Psoas muscle (tissue), 8 donors: ENCODE results near the gene MYLIP. TPM values are rescaled to one million over a fixed set of nuclear protein-coding genes. Genes with fewer than 3 reads are reported as not detected.
A peak's percentile ranks its signal among the peaks of the same experiment; 100 is the strongest.

Source experiments
- ATAC-seq, 4 donors: fragments of 200-7000 bp; cut with Tn5 transposase; one replicate each; pipeline ENCODE4 v1.9.1; 2020; ENCODE audit warnings: moderate library complexity in 3 of 4, mild to moderate bottlenecking in 2 of 4
- DNase-seq, 2 donors: peaks; one replicate each; pipeline ENCODE4 v3.0.0-alpha.2; 2020
- H3K27ac ChIP-seq: fragments of 200-600 bp; one replicate; pipeline ENCODE4 v1.8.0; 2022
- H3K27me3 ChIP-seq, 3 donors: fragments of 200-600 bp in 1 of 3; one replicate each; pipeline versions ENCODE4 v1.6.1 to v1.8.0; 2013 to 2022; ENCODE audit warnings: low read length in 2 of 3, mild to moderate bottlenecking in 2 of 3, moderate library complexity in 1 of 3; ENCODE audit not compliant: insufficient read depth in 3 of 3
- H3K36me3 ChIP-seq, 2 donors: fragments of 200-600 bp in 1 of 2; one replicate each; pipeline versions ENCODE4 v1.6.1 to v1.8.0; 2013 to 2022; ENCODE audit warnings: low read depth in 1 of 2, mild to moderate bottlenecking in 1 of 2, moderate library complexity in 1 of 2; ENCODE audit not compliant: insufficient read depth in 1 of 2
- H3K4me1 ChIP-seq: fragments of 200-600 bp; one replicate; pipeline ENCODE4 v1.8.0; 2022
- H3K4me3 ChIP-seq: fragments of 200-600 bp; one replicate; pipeline ENCODE4 v1.8.0; 2022; ENCODE audit warnings: mild to moderate bottlenecking
- H3K9me3 ChIP-seq: fragments of 200-600 bp; one replicate; pipeline ENCODE4 v1.8.0; 2022
- WGBS, 3 donors: extraction: QIAGEN DNeasy Blood & Tissue Kit; methylation state at CpG; one replicate each; pipeline versions ENCODE4 v1.1.6 to v1.1.7; 2013; 5-methylcytosine and 5-hydroxymethylcytosine counted together
- intact Hi-C, 2 donors: fragments of 100-400 bp; cut with DNase I; formaldehyde crosslinking; loops; one replicate each; pipeline versions ENCODE4 v1.11.0 to v1.14.2; 2022
- polyA plus RNA-seq, 3 donors: library from polyadenylated mRNA; stranded (reverse); fragments of 200-250 nt; gene quantifications; one replicate each; pipeline ENCODE4 v1.2.3, GENCODE V29; 2013
- total RNA-seq, 4 donors: library from RNA; stranded (reverse); fragmentation: NEBNext Ultra II Directional in 2 of 4; extraction: Animal tissue kit (Norgen Biotek cat#: 25700) in 2 of 4; gene quantifications; one replicate each; pipeline versions ENCODE4 v1.2.1 to v1.2.4, GENCODE V29; 2021 to 2023
- TF ChIP-seq, protein P1 (sequence below): fragments of 200-600 bp; IDR thresholded peaks from one replicate; pipeline ENCODE4 v1.8.0; 2022; ENCODE audit warnings: antibody characterized with exemption
- donor health status: healthy with polysubstance abuse.
- donor health status: DM: no; HTN: no; CAD: no; lungs with moderate emphysema.
- donor health status: Bipolar disorder and iron deficiency.
- donor health status: healthy.
- donor health status: DM: yes; HTN: yes; CAD: no.
- donor health status: DM: no; HTN: no; CAD: no.
- donor health status: DM: no; HTN: no; CAD: no.
- donor health status: DM: yes; HTN: yes; CAD: no.

MYLIP gene
- total and polyA plus RNA-seq, 7 donors = 3.9 to 23.4 (median 15.4) TPM

DNA sequence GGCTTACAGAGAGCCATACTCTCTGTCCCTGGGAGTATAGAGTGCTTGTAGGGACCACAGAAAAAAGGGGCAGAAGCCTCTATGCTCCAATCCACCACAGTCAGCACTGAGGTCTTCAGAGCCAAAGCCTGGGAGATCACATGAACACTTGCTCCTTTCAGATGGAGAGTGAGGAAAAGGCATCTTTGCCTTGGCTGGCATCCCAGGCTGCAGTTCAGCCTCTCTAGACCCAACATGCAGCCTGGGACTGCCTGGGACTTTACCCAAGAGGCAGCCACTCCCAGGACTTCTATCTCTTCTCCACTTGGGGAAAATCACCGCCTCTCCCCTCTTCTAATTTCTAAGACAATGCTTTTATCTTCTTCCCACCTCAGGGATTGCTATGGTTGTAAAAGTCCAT lies 46.5 kb upstream of the MYLIP start:
- TF ChIP-seq, protein P1, sequence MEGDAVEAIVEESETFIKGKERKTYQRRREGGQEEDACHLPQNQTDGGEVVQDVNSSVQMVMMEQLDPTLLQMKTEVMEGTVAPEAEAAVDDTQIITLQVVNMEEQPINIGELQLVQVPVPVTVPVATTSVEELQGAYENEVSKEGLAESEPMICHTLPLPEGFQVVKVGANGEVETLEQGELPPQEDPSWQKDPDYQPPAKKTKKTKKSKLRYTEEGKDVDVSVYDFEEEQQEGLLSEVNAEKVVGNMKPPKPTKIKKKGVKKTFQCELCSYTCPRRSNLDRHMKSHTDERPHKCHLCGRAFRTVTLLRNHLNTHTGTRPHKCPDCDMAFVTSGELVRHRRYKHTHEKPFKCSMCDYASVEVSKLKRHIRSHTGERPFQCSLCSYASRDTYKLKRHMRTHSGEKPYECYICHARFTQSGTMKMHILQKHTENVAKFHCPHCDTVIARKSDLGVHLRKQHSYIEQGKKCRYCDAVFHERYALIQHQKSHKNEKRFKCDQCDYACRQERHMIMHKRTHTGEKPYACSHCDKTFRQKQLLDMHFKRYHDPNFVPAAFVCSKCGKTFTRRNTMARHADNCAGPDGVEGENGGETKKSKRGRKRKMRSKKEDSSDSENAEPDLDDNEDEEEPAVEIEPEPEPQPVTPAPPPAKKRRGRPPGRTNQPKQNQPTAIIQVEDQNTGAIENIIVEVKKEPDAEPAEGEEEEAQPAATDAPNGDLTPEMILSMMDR = no peak
- Histone ChIP-seq H3K4me3 (no peak overlapping the region), H3K4me1 (peaks cover 6% of the 10 kb centered on the region), H3K27ac (no peak overlapping the region), H3K27me3 (no peaks in the 10 kb centered on the region), H3K36me3 (no peaks in the 10 kb centered on the region), H3K9me3 (no peaks in the 10 kb centered on the region)
- ATAC-seq (no peak), DNase-seq (no peak)
- intact Hi-C loops = no loop called here
- WGBS, 3 donors = 85 to 96% (median 88%) methylated on average over 1 of the region's 1 CpG

DNA sequence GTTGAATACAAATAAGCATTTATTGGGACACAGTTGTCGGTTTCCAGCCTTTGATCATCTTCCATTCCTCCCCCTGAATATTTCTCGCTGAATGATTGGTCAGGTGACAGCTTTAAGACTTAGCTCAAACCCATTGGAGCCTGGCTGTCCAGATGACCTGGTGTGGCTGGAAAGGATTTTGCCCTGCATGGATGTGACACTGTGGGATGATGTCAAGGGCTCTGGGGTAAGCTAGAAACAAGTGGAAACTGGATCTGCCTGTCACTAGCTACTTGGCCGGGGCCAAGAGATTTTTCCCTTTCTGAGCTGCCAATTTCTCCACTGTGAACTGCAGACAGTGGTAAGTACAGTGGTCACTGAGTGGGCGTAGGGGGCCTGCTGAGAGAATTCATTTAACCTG lies 41.9 kb upstream of the MYLIP start:
- no peaks in the 10 kb centered on the region for H3K27me3 ChIP-seq
- H3K36me3 ChIP-seq = no peaks in the 10 kb centered on the region
- intact Hi-C loops = no loop called here
- no peak for DNase-seq
- peaks cover 14% of the 10 kb centered on the region for H3K4me1 ChIP-seq
- H3K9me3 ChIP-seq = no peaks in the 10 kb centered on the region
- ATAC-seq = peak; percentile 26 to 65 (median 37)
- H3K4me3 ChIP-seq = no peak overlapping the region
- TF ChIP-seq, protein P1 = no peak
- 31 to 46% (median 44%) methylated on average over 4 of the region's 4 CpGs for WGBS, 3 donors
- H3K27ac ChIP-seq = no peak overlapping the region

DNA sequence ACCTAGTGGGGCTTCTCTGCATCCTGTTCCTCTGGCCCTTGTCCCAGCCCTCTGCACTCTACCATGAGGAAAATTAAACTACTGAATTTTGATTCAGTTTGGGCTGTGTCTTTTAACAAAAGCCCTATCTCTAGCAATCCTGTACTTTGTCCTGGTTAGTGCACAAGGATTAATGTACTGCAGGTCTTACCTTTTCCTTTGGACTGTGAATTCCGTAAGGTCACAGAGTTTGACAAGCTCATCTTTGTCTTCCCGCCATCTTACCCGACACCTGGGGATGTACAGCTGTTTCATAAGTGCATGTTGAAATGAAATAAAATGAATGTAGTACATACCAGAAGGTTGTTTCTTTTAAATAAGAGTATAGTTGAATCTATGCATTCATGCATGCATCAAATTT lies 41.5 kb upstream of the MYLIP start:
- Histone ChIP-seq H3K36me3 (no peaks in the 10 kb centered on the region), H3K4me1 (peaks cover 14% of the 10 kb centered on the region), H3K27ac (no peak overlapping the region), H3K9me3 (no peaks in the 10 kb centered on the region), H3K4me3 (no peak overlapping the region), H3K27me3 (no peaks in the 10 kb centered on the region)
- DNase-seq (no peak), ATAC-seq (no peak)
- 88 to 99% (median 94%) methylated on average over 3 of the region's 3 CpGs for WGBS, 3 donors
- TF ChIP-seq, protein P1 = no peak
- intact Hi-C loops = no loop called here

DNA sequence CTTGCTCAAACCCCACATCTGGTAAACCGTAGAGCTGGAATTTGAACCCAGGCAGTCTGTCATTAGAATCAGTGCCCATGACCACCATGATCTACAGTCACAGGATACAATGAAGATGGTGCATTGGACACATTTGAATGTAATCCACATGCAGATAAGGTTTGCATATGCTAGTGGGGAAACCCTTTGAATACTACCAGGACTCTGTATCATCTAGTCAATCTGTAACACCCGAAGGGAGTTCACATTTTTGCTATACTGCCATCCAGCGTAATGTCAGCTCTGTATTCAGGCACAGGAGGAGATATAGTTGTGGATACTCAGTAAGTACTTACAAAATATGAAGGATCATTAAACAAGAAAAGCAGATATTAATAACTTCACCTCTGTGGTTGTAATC lies 40.5 kb upstream of the MYLIP start:
- Histone ChIP-seq H3K36me3 (no peaks in the 10 kb centered on the region), H3K4me3 (no peak overlapping the region), H3K9me3 (no peaks in the 10 kb centered on the region), H3K4me1 (peaks cover 14% of the 10 kb centered on the region), H3K27ac (no peak overlapping the region), H3K27me3 (no peaks in the 10 kb centered on the region)
- WGBS, 3 donors = 91 to 99% (median 95%) methylated on average over 3 of the region's 3 CpGs
- intact Hi-C loops = no loop called here
- DNase-seq = no peak
- TF ChIP-seq, protein P1 = no peak
- ATAC-seq = no peak

DNA sequence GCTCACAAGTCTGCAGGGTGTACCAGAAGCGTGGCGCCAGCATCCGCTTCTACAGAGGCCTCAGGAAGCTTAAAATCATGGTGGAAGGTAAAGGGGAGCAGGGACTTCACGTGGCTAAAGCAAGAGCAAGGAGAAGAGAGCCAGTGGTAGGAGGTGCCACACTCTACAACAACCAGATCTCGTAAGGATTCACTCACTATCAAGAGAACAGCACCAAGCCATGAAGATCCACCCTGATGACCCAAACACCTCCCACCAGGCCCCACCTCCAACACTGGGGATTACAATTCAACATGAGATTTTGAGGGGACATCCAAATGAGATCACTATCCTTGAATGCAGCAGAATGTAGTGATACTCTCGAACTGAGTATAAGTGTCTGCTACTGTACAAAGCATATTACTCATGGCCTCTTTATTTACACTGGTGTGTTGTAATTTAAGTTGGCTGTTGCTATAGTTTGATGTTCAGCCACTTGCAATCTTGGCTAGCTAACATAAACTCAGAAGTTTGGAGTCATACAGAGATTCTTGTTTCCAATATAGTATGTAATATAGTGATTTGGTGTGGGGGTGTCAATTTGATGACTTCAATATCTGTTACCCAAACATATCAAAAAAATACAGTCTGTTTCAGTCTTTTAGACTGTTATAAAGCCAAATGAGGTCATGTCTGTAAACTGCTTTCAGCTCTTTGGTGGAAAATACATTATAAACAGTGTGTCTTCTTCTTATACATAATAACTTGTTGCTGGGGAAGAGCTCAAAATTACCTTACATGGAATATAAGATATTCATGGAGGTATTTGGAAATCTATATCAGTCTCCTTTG lies 39.4 kb upstream of the MYLIP start:
- ATAC-seq (peak; percentile 91 to 98 (median 96)), DNase-seq (no peak)
- TF ChIP-seq, protein P1 = no peak
- Histone ChIP-seq H3K27ac (peak overlapping the region; percentile 68), H3K36me3 (no peaks in the 10 kb centered on the region), H3K4me1 (peaks cover 14% of the 10 kb centered on the region), H3K9me3 (no peaks in the 10 kb centered on the region), H3K27me3 (no peaks in the 10 kb centered on the region), H3K4me3 (no peak overlapping the region)
- intact Hi-C loops = no loop called here
- WGBS, 3 donors = 67 to 74% (median 70%) methylated on average over 6 of the region's 6 CpGs
